Keratinocyte (primary cell): Measurements from ENCODE around the gene AOPEP. TPM values are rescaled to one million over a fixed set of nuclear protein-coding genes. Genes with fewer than 3 reads are reported as not detected.

Experiments used
- DNase-seq: peaks from one replicate; pipeline ENCODE4 v3.0.0-alpha.2; 2011; ENCODE audit warnings: low read depth, missing footprints, low spot score
- FAIRE-seq: peaks from 2 replicates; lab custom pipeline; 2011; peaks lifted over from hg19 to GRCh38; lab: Jason Lieb, UNC
- H2AFZ ChIP-seq: 2 replicates; pipeline ENCODE4 v1.6.0; 2012; ENCODE audit warnings: low read length, control low read depth, inconsistent platforms; ENCODE audit not compliant: control insufficient read depth
- H3K27ac ChIP-seq: 2 replicates; pipeline ENCODE4 v1.5.1; 2011; ENCODE audit warnings: low read length; ENCODE audit not compliant: control insufficient read depth, insufficient read depth
- H3K27me3 ChIP-seq: 3 replicates; pipeline ENCODE4 v1.6.0; 2011; ENCODE audit warnings: low read length; ENCODE audit not compliant: control insufficient read depth, insufficient read depth; ENCODE audit errors: extremely low read depth
- H3K36me3 ChIP-seq, 2 experiments: 2 replicates in 1 of 2; 3 replicates in 1 of 2; pipeline ENCODE4 v1.5.1; 2011; ENCODE audit warnings: low read length in 2 of 2, mild to moderate bottlenecking in 1 of 2; ENCODE audit not compliant: control insufficient read depth in 2 of 2, insufficient read depth in 2 of 2; ENCODE audit errors: extremely low read depth in 1 of 2
- H3K4me1 ChIP-seq: 3 replicates; pipeline ENCODE4 v1.5.1; 2011; ENCODE audit warnings: low read length; ENCODE audit not compliant: control insufficient read depth, insufficient read depth; ENCODE audit errors: extremely low read depth
- H3K4me2 ChIP-seq: 3 replicates; pipeline ENCODE4 v1.6.0; 2011; ENCODE audit warnings: low read depth, low read length; ENCODE audit not compliant: control insufficient read depth, insufficient read depth; ENCODE audit errors: extremely low read depth
- H3K4me3 ChIP-seq, 3 experiments: fragments of 200-600 bp in 1 of 3; sonication (generic) in 1 of 3; 2 replicates in 2 of 3; 3 replicates in 1 of 3; pipeline ENCODE4 v1.5.1; 2011 to 2016; ENCODE audit warnings: low read length in 3 of 3, mild to moderate bottlenecking in 3 of 3, control low read depth in 2 of 3, inconsistent platforms in 1 of 3, low read depth in 1 of 3, mixed read lengths in 1 of 3, mixed run types in 1 of 3, moderate library complexity in 1 of 3; ENCODE audit not compliant: control insufficient read depth in 2 of 3, insufficient read depth in 2 of 3; ENCODE audit errors: extremely low read depth in 1 of 3
- H3K79me2 ChIP-seq: 2 replicates; pipeline ENCODE4 v1.6.0; 2012; ENCODE audit warnings: low read length; ENCODE audit not compliant: control insufficient read depth, insufficient read depth
- H3K9ac ChIP-seq: 3 replicates; pipeline ENCODE4 v1.6.0; 2011; ENCODE audit warnings: low read length; ENCODE audit not compliant: control insufficient read depth, insufficient read depth; ENCODE audit errors: extremely low read depth
- H3K9me1 ChIP-seq: 3 replicates; pipeline ENCODE4 v1.6.0; 2011; ENCODE audit warnings: low read length; ENCODE audit not compliant: control insufficient read depth, insufficient read depth; ENCODE audit errors: extremely low read depth
- H3K9me3 ChIP-seq: 2 replicates; pipeline ENCODE4 v1.5.1; 2012; ENCODE audit warnings: low read depth, low read length; ENCODE audit not compliant: control insufficient read depth
- H4K20me1 ChIP-seq: 3 replicates; pipeline ENCODE4 v1.6.0; 2011; ENCODE audit warnings: low read length; ENCODE audit not compliant: control insufficient read depth, insufficient read depth; ENCODE audit errors: extremely low read depth
- EZH2 ChIP-seq: IDR thresholded peaks from one replicate; pipeline ENCODE4 v1.6.1; 2012; ENCODE audit warnings: inconsistent platforms, mild to moderate bottlenecking, low read length, moderate library complexity
- dilution Hi-C: fragments of 300-500 bp; cut with MboI; formaldehyde crosslinking; loops from one replicate; pipeline ENCODE4 v1.7.0; 2020; ENCODE audit warnings: low sequenced_read_pairs; ENCODE audit not compliant: extremely low pct_ligation_motif_present
- polyA plus RNA-seq, 5 experiments: library from polyadenylated mRNA; depleted of rRNA in 3 of 5; stranded (reverse) in 3 of 5; stranded (forward) in 1 of 5; unstranded in 1 of 5; fragments of >200 nt; gene quantifications; 1 replicate in 1 of 5; 2 replicates in 3 of 5; 3 replicates in 1 of 5; pipeline versions ENCODE4 v1.2.1 to v1.2.3, GENCODE V29; 2011 to 2012; ENCODE audit warnings: missing spikeins in 2 of 5, low read depth in 1 of 5, low replicate concordance in 1 of 5
- TF ChIP-seq, protein P1 (sequence below), 3 experiments: IDR thresholded peaks in 1 of 3; conservative IDR thresholded peaks in 1 of 3; optimal IDR thresholded peaks in 1 of 3; 2 replicates in 2 of 3; 3 replicates in 1 of 3; pipeline versions ENCODE3 to v1.5.1; 2011; ENCODE audit warnings: low read length in 3 of 3, mild to moderate bottlenecking in 3 of 3, moderate library complexity in 2 of 3, control low read depth in 1 of 3, inconsistent platforms in 1 of 3; ENCODE audit not compliant: insufficient read depth in 2 of 3; ENCODE audit errors: extremely low read depth in 1 of 3

Gene AOPEP
- polyA plus RNA-seq, 1 donor (not counting 4 experiments of a cell fraction or from before 2014, with no cell fraction given), result 27.0 TPM

GRCh38 chr9:94936419-94936818 lies 209.9 kb downstream of the AOPEP start:
- no peak for TF ChIP-seq EZH2
- TF ChIP-seq, protein P1, sequence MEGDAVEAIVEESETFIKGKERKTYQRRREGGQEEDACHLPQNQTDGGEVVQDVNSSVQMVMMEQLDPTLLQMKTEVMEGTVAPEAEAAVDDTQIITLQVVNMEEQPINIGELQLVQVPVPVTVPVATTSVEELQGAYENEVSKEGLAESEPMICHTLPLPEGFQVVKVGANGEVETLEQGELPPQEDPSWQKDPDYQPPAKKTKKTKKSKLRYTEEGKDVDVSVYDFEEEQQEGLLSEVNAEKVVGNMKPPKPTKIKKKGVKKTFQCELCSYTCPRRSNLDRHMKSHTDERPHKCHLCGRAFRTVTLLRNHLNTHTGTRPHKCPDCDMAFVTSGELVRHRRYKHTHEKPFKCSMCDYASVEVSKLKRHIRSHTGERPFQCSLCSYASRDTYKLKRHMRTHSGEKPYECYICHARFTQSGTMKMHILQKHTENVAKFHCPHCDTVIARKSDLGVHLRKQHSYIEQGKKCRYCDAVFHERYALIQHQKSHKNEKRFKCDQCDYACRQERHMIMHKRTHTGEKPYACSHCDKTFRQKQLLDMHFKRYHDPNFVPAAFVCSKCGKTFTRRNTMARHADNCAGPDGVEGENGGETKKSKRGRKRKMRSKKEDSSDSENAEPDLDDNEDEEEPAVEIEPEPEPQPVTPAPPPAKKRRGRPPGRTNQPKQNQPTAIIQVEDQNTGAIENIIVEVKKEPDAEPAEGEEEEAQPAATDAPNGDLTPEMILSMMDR (optimal IDR thresholded peaks at IDR 0.05 in 1 of 3, IDR thresholded peaks at IDR 0.05 in 1 of 3, conservative IDR thresholded peaks at IDR 0.05 in 1 of 3; ENCODE audit: extremely low read depth in 1 of 3, insufficient read depth in 2 of 3, low read length in 3 of 3), result no peak
- no peak for DNase-seq
- H3K9ac ChIP-seq, result no peak overlapping the region
- no peaks in the 10 kb centered on the region for H3K9me1 ChIP-seq
- H2AFZ ChIP-seq, result no peak overlapping the region
- H3K9me3 ChIP-seq, result no peaks in the 10 kb centered on the region
- no peak overlapping the region for H3K4me2 ChIP-seq
- no peaks in the 10 kb centered on the region for H3K79me2 ChIP-seq
- no peak for FAIRE-seq
- peaks cover 0 to 2% of the 10 kb centered on the region in 2 experiments for H3K36me3 ChIP-seq
- peaks cover 19% of the 10 kb centered on the region for H3K4me1 ChIP-seq
- H3K4me3 ChIP-seq, result no peak overlapping the region
- H3K27me3 ChIP-seq, result no peaks in the 10 kb centered on the region
- H3K27ac ChIP-seq, result no peak overlapping the region
- no peaks in the 10 kb centered on the region for H4K20me1 ChIP-seq
- dilution Hi-C loops, result no loop called here

DNA sequence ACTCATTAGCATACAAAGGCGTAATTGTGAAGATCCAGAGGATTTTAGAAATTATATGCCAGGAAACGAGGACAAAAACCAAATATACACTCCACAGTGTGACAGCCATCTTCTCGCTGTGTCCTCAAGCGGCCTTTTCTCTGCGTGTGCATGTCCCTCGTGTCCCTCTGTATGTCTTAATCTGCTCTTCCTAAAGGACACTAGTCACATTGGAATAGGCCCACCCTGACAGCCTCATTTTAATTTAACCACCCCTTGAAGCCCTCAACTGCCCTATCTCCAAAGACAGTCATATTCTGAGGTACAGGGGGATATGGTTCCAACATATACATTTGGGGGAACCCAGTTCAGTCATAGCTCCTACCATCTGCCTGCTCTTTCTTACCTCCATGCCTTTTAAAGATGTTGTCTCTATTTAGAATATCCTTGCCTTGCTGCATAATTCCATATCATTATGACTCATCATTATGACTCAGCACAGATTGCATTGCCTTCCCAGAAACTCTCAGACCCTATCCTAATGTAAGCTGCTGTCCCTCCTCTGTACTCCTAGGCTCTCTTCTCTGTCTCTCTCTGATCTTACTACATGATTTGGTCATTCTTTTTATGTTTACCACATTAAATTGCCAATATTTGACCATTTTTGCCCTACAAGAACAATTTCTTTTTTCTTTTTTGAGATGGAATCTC lies 210.9 kb downstream of the AOPEP start:
- Histone ChIP-seq H3K36me3 (peaks cover 0 to 2% of the 10 kb centered on the region in 2 experiments), H3K79me2 (no peaks in the 10 kb centered on the region), H3K4me3 (no peak overlapping the region), H3K27me3 (no peaks in the 10 kb centered on the region), H2AFZ (no peak overlapping the region), H3K9ac (no peak overlapping the region), H3K4me1 (peaks cover 12% of the 10 kb centered on the region), H4K20me1 (no peaks in the 10 kb centered on the region), H3K27ac (peak overlapping the region; percentile 34), H3K4me2 (peak overlapping the region; percentile 12), H3K9me3 (no peaks in the 10 kb centered on the region), H3K9me1 (no peaks in the 10 kb centered on the region)
- peak; percentile 66 for FAIRE-seq
- TF ChIP-seq, protein P1 (optimal IDR thresholded peaks at IDR 0.05 in 1 of 3, IDR thresholded peaks at IDR 0.05 in 1 of 3, conservative IDR thresholded peaks at IDR 0.05 in 1 of 3; ENCODE audit: extremely low read depth in 1 of 3, insufficient read depth in 2 of 3, low read length in 3 of 3), result no peak
- TF ChIP-seq EZH2, result no peak
- no peak for DNase-seq
- dilution Hi-C loops, result no loop called here
